ENCODE measurements around the gene CCM2.

DNA sequence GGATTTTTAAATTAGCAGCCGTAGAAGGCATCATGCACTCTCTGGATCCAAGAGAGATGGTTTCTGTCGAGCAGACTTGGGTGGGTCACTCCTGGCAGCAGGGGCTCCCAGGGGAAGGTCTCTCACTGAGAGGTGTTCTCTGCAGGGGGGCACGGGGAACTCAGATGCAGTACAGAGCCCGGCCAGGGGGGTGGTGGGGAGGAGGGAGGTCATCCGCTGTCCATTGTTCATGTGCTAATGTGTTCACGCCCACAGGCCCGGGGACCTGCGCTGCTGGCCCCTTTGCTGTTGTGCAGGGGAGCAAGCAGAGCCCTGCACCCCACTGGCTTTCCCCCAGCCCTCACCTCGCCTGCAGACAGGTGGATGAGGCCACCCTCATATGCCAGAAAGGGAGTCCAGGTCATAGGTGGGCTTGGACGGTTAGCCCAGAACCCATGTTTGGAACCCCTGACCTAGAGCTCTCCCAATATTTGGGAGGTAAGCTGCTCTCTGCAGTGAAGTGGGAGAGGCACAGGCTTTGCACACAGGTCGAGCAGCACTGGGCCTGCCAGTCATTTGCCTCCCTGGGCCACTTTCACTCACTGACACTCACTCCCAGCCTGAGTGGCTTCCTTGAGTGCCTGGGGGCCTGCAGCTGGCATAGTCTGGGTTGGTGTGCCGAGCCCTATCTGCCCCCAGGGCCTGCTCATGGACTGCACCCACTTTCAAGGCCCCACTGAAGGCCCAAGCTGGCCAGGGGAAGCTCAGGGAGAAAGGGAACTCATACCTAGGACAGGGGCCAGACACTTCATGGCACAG, 124.1 kb downstream of the CCM2 start:
- TF ChIP-seq TAF1 (IDR thresholded peaks at IDR 0.05; ENCODE audit: borderline replicate concordance, insufficient read depth, low read length) (no peak), POLR2AphosphoS5 (IDR thresholded peaks at IDR 0.05; ENCODE audit: low read depth, low read length) (no peak)
- TF ChIP-seq, protein P1, sequence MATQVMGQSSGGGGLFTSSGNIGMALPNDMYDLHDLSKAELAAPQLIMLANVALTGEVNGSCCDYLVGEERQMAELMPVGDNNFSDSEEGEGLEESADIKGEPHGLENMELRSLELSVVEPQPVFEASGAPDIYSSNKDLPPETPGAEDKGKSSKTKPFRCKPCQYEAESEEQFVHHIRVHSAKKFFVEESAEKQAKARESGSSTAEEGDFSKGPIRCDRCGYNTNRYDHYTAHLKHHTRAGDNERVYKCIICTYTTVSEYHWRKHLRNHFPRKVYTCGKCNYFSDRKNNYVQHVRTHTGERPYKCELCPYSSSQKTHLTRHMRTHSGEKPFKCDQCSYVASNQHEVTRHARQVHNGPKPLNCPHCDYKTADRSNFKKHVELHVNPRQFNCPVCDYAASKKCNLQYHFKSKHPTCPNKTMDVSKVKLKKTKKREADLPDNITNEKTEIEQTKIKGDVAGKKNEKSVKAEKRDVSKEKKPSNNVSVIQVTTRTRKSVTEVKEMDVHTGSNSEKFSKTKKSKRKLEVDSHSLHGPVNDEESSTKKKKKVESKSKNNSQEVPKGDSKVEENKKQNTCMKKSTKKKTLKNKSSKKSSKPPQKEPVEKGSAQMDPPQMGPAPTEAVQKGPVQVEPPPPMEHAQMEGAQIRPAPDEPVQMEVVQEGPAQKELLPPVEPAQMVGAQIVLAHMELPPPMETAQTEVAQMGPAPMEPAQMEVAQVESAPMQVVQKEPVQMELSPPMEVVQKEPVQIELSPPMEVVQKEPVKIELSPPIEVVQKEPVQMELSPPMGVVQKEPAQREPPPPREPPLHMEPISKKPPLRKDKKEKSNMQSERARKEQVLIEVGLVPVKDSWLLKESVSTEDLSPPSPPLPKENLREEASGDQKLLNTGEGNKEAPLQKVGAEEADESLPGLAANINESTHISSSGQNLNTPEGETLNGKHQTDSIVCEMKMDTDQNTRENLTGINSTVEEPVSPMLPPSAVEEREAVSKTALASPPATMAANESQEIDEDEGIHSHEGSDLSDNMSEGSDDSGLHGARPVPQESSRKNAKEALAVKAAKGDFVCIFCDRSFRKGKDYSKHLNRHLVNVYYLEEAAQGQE (IDR thresholded peaks at IDR 0.05; ENCODE audit: insufficient read depth in 1 of 2, low read depth in 2 of 2, low read length in 2 of 2), result no peak

All from PFSK-1 (cell line).